Cardiac ventricle fibroblast (primary cell): ENCODE measurements around the gene HSPE1. TPM values are rescaled to one million over a fixed set of nuclear protein-coding genes. Genes with fewer than 3 reads are reported as not detected.

Source experiments
- total RNA-seq: library from RNA; depleted of rRNA; stranded (reverse); fragments of >200 nt; gene quantifications from 2 replicates; pipeline ENCODE4 v1.2.3, GENCODE V29; 2015

HSPE1 gene
- 90.4 and 109 TPM in 2 replicates for total RNA-seq

DNA sequence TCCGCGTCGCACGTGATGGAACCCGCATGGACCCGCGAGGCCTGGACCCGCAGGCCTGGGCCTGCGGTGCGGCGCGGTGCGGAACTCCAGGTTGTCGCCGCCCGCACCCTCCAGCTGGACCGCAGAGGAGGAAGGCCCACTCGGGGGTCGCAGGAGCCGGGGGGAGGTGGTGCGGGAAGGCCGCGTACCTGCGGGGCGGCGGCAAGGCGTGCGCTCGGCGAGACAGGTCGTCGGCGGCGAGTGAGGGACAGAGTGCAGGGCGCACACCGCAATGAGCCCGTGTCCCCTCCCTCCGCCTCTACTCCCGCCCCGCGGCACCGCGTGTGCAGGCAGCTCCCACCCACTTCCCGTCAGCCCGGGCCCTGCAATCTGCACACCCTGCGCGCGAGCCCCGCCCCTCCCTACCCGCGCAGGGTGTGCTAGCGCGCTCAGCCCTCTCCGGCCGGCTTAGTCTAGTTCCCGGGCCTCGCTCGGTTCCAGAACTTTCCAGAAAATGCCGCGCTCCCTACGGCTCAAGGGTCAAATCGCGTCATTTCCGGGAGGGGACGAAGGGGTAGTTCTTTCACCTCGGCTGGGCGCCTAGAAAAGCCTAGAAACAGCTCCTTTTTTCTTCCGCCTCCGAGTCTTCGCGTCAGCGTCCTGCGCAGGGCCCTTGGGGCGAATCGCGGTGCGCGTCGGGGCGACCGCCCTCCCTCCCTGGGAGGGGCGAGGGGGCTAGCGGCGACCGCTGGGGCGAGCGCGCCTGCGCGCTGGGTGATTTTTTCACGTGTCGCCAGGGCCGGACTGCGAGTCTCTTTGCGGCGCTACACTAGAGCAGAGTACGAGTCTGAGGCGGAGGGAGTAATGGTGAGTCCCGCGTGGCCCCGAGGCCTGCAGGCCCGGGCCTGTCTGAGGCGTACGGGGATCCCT is at the start of gene HSPE1, which contains the start of gene HSPD1:
HSPE1 (plus strand) TSS at position 786 of the 909 bp plus-strand sequence; CDS start at position 844, 58 bp downstream.
HSPD1 (minus strand) TSS at position 247 of the 909 bp plus-strand sequence. CDS start 992 bp downstream, outside the sequence.

DNA sequence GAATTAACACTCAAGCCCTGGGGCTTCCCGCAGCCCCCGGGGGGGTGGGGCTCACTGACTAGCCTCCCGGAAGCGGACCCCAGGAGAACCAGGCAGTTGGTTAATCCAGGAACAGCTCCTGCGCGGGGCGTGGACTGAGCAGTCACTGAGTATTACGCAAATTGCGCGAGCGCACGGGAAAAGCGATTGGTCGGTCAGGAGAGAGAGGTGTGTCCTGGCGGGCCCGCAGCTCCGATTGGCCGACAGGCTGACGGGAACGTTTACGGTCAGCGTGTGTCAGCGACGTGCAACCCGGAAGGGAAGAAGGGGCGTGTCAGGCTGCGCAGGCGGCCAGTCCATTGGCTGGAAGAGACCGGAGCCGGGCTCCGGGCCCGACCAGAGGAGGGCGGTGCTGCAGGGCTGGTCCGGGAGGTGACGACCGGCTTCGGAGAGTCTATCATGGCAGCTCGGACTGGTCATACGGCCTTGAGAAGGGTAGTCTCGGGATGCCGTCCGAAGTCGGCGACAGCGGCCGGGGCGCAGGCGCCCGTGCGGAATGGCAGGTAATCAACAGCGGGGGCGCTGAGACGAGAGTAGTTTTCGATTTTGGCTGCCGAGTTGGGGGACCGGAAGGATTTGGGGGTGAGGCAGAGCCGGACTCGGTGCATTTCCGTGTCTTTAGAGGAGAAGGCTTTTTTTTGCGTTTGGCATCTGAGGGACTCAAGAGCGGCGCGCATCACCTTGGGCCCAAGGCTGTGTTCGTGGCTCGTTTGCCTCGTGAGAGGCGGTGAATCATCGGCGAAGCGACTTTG is 46.9 kb upstream of the HSPE1 start, which contains the start of gene COQ10B:
COQ10B (plus strand) TSS at position 430 of the 791 bp plus-strand sequence; CDS start at position 439, 9 bp downstream.

DNA sequence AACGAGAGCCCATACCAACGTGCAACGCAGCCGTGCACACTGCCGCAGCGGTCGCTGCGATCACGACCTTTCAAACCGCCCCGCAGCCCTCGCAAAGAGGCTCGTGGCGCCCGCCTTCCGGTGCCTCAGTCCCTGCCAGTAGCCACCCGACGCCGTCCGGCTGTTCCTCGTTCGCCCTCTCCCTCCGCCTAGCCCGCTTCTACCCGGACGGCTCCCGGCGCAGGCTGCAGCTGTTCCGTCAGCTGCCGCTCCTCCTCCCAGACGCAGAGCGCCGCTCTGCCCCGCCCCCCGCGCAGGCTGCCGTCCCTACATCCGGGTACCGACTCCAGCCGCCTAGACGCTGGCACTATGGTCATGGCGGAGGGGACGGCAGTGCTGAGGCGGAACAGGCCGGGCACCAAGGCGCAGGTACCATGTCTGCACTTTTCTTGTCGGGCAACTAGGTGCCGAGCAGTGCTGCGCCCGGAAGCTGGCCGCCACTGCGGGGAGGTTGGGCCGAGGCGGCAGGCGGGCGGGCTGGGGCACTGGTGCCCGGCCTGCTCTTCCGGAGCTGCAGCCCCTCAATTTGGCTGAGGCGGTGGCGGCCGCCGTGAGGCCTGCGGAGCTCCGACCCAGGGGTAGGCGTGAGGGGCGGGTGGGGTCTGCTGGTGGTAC is 15.7 kb downstream of the HSPE1 start, which contains the start of gene MOB4:
MOB4 (plus strand) TSS at position 328 of the 654 bp plus-strand sequence; CDS start at position 349, 21 bp downstream.

Other genes with a start within 250 kb of the HSPE1 start
- gene ANKRD44, start 189.6 kb upstream of the HSPE1 start, total RNA-seq: 2.8 and 4.7 TPM in 2 replicates
- gene SF3B1, start 65.4 kb upstream of the HSPE1 start, total RNA-seq: 115 and 124 TPM in 2 replicates
- gene COQ10B, start 46.8 kb upstream of the HSPE1 start, total RNA-seq: 19.3 and 22.3 TPM in 2 replicates
- gene HSPD1, start 539 bp upstream of the HSPE1 start, total RNA-seq: 112 and 113 TPM in 2 replicates
- gene MOB4, start 15.7 kb downstream of the HSPE1 start, total RNA-seq: 20.1 and 26.8 TPM in 2 replicates
- 16.2 and 18.1 TPM in 2 replicates for gene RFTN2, start 175.2 kb downstream of the HSPE1 start, total RNA-seq
- gene MARS2, start 205.0 kb downstream of the HSPE1 start, total RNA-seq: 4.6 and 5.3 TPM in 2 replicates